HG03520 (cell line): ENCODE data around the gene MORN4.
"Not testable (repeated sequence)": the region's sequence is repeated elsewhere in the genome, so short reads cannot be mapped to it uniquely, and the experiment has no call there.

Experiments used
- ATAC-seq: cut with Tn5 transposase; IDR thresholded peaks from one replicate; pipeline ENCODE4 v1.9.1; 2021; ENCODE audit warnings: mild to moderate bottlenecking, moderate library complexity; ENCODE audit not compliant: unreplicated experiment

The MORN4 gene

DNA sequence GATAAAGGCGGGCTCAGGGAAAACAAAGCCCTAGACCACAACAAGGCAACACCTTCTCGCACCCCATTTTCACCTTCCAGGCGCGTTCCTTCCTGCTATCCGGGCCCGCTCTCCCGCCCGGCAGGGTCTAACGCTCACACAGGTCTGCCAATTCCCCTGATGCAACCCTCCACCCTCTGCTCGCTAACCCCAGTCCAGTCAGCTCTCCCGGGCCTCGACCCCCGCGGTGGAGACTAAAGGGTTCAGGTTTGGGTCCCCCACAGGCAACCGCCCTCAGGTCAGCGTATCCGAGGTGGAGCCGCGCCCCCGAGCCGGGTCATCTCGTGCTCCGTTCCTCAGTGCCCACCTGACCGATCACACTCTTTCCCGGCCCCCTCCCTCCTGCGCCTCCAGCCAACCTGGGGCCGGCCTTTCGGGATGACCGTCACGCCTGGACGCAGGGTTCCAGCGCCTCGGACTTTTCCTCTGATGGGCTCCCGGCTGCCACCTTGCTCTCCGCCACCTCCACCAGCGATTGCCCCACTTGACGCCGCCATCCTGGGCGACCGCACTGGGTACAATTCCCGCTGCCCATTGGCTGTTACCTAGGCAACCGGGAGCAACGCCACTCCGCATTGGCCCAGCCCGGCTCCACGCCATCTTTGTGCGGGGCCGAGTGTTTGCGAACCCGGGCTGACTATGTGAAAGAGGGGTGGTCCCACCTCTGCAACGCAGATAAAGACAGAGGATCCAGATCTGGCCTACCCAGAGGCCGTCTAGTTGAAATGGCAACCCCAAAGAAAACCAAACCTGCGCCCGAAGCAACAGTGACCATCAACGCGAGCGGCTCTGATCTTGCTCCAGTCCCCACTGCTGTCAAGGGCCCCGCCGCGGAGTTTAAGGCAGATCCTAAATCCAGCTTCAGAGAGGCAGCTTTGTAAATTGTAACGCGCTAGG is at the start of gene MORN4:
Gene MORN4, minus strand, starts transcription at position 552 of the 936 bp plus-strand sequence. CDS start 13,847 bp downstream, outside the sequence.
- ATAC-seq: peak; percentile 97

- ATAC-seq: no peak
These were observed 48.7 kb upstream of the MORN4 start for GRCh38 chr10:97682042-97682441.

DNA sequence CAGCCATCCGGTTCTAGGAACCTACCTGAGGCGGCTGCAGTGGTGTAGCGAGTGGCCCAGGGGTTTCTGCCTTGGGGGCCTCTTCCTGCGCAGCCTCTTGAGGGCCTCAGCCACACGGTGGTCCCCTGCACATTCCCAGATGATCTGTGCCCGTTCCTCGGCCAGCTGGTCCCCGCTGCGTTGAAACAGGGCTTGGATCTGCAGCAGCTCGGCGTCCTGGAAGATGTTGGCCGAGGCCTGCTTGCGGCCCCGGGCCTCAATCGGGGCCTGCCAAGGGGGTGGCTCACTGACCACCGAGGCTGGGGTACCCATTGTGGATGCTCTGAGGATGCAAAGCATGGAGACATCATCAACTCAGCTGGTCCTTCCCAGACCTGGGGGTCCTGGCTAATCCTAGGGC is 46.3 kb upstream of the MORN4 start:
- no peak for ATAC-seq

DNA sequence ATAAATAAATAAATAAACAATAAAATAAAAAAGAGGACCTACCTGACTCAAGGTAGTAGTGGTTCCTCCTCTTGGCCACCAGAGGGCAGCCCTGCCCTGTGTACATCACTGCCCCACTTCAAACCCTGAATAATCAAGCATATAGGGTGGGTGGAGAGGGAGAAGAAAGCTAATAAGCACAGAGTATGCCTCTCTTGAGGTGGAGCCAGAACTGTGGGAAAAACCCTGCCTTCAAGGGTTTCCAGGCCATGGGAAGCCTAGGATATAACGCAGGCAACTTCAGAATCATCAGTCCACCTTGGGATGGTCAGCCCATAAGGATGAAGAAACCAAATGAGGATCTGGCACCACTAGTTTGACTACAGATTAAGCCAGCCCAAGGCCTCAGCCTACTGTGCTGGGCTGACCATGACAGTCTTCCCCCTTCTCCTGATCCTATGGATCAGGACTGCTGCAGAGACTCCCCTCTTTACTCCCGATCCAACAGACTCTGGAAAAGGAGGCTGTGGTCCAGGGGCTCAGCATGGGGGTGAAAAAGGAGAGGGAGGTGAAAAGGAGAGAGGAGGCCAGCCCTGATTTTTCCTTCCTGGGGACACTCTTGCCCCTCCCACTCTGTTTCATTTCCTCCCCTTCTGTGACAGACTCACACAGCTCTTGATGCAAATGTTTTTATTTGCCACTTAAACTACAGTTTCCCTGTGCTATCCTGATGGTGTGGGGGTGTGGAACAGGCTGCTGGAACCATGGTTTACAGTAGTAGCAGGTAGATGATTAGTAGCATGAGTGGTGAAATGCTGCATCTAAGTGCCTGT is 43.7 kb upstream of the MORN4 start:
- ATAC-seq: peak; percentile 63

DNA sequence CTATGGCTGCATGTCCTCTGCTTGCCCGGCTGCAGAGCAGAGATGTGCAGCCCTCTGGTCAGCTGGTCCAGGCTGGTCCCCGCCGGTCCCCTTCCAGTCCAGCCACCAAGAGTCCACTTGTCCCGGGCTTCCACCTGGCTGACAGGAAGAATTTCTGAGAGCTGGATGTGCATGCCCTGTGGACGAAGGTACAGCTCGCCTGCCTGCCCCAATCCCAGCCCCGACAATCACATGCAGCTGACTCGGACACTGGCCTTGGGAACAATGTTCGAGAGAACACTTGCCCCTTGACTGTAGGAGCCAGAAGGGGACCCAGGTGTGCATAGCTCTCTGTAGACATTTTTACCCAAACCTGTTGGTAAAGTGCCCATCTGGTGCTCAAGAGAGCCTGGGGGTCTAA is 41.9 kb upstream of the MORN4 start:
- ATAC-seq: no peak

DNA sequence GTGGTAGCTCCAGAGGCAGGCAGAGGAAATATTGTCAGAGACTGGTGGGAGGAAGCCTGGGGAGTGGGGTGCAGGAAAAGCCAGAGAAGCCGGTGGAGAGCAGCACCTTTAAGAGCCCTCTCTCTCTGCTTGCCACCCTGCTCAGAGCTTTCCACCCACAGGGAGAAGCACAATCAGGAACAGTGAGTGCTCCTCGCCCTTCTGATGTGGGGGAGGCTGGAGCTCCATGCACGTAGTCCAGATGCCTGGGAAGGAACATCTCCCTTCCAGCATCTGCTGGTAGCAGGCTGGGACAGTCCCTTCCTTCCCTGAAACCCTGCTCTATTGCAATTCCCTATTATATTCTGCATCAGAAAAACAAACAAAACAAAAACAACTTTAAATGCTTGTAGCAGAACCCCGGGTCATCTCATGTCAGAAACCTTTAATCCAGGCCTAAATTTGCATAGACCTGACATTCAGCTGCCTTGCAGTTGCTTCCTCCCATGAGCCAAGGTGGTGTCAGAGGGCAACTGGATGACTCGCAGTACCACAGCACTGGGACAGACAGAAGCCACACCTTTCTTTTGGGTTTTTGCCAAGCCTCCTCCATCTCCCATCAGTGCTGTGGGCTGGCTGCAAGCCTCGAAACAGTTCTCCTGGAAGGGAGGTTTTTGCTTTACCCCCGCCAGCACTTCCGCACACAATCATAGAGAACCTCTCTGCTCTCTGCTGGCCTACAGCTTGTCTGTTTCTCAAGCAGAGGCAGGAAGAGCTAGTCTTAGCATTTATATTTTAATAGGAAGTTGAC is 40.6 kb upstream of the MORN4 start:
- ATAC-seq: no peak

GRCh38 chr10:97669571-97669970 is 36.3 kb upstream of the MORN4 start:
- no peak for ATAC-seq

DNA sequence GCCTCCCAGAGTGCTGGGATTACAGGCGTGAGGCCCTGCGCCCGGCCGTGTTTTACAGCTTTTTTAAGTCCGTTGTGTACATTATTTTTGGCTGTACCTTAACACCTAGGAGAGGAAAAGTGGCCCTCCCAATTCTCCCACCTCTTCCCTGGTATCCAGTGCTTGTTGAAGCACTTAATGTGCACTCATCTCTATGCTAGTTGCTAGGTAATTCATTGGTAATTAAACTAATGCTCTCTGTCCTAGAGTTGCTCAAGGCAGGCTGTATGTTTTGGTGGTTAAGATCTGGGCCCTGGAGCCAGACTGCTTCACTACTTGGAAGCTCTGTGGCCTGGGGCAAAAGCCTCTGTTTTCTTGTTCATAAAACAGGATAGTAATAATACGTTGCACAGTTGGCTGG is 34.2 kb upstream of the MORN4 start:
- no peak for ATAC-seq

DNA sequence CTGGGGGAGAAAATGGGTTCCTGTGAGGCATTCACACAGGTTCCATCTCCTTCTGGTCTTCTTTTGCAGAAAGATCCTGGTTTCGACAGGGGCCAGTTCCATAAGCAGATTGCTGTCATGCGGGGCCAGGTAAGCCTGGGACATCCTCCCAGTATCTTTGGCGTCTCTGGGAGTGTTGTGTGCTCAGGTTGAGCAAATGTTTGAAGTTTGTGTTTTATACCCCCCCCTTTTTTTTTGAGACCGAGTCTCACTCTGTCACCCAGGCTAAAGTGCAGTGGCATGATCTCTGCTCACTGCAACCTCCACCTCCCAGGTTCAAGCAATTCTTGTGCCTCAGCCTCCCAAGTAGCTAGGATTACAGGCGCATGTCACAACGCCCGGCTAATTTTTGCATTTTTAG is 33.7 kb upstream of the MORN4 start:
- no peak for ATAC-seq

- no peak for ATAC-seq
These were observed 31.1 kb upstream of the MORN4 start for GRCh38 chr10:97664282-97664850.

GRCh38 chr10:97659589-97659988 is 26.3 kb upstream of the MORN4 start:
- ATAC-seq: no peak

GRCh38 chr10:97656777-97657176 is 23.5 kb upstream of the MORN4 start:
- no peak for ATAC-seq

DNA sequence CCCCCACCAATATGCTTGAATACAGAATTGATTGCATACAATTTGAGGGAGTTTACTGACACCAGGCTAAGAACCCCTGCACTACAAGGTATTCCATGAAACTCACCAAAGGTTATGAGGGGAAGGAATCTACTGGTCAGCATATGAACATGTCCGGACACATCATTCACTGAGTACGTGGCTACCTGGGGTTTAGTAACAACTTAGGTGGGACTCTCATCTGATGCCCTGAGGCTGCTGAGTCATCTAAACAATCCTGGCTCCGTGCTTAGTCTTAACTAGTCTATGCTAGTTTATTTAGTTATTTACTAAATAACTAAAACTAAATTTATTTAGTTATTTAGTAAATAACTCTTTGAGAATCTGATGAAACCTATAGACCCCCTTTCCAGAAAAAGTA is 18.5 kb upstream of the MORN4 start:
- no peak for ATAC-seq

DNA sequence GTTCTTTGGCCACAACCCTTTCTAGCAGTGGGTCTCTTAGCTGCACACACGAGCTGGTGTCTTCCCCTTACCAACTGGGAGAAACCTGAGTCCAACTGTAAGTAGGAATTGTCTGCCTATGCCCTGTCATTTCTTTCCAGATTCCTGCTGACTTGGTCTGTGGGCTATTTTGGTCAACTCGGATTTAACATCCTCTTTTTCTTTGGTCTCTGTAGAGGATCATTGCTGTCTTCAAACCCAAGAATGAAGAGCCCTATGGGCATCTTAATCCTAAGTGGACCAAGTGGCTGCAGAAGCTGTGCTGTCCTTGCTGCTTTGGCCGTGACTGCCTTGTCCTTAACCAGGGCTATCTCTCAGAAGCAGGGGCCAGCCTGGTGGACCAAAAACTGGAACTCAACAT is 17.4 kb upstream of the MORN4 start:
- ATAC-seq: no peak

GRCh38 chr10:97649405-97649750 is 16.1 kb upstream of the MORN4 start:
- ATAC-seq: not testable (repeated sequence)

DNA sequence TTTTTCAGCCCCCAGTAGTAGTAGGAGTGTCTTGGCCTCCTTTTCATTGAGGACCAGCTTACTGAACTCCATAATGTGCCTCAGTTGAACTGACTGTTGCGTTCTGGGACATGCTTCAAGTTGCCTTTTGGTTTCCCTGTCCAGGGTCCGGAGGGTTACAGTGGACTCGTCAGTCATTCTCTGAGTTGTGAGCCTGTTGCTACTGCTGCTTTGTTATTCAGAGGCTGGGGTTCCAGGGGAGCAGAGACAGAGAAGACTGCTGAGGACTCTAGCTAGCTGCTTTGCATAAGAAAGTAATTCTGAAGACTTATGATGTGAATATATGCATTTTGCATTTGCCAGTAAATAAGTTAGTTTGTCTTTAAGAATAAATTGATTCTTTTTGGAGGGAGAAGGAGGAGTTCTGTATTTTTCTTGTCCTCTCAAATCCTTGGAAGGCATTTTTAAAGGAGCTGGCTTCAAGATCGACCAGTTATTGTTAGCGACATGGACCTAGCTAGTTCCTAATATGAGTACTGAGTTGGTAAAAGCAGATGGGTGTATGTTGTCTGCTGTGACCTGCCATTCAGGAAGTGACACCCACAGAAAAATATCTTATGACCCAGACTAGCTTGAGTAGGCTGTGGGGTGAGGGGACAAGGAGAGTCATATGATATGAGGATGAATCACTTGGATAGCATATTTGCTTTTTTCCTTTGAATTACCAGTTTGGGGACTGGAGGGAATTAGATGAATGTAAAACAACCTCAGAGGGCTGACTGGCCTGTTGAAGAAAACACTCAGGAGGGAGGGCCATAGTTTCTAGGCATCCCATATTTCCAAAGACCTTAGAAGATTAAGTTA is 15.5 kb upstream of the MORN4 start:
- peak; percentile 90 for ATAC-seq

DNA sequence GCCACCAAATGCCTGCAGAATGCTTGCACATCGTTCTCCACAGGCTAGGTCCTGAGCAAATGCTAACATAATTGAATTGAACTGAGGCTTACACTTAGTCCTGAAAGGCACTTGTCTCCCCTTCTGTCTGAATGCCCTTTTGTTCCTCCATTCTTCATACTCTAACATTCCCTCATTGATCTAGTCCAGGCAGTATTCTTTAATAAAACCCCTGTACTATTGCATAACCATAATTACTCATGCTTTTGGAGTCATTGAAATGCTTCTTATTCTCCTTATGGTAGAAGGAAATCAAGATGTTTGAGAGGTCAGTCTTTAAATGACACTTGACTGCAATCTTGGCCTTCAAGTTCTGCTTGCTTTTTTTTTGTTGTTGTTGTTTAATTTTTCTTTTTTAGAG is 14.3 kb upstream of the MORN4 start:
- ATAC-seq: no peak

DNA sequence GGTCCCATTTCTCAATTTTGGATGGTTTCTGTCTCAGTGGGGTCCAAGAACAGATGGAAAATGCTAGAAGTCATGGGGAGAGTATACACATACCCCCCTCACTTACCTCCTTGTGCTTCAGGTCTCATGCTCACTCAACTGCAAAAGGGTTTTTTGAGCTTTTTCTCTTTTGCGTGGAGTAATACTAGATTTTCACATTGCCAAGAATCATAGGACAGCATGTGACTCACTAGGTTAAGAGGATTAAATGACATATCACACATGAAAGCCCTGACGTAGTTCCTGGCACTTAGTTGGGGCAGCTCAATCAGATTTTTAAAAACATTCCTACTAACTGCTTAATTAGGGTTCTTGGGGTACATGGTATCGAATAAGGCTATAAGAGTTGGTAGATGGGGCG is 11.6 kb upstream of the MORN4 start:
- no peak for ATAC-seq

DNA sequence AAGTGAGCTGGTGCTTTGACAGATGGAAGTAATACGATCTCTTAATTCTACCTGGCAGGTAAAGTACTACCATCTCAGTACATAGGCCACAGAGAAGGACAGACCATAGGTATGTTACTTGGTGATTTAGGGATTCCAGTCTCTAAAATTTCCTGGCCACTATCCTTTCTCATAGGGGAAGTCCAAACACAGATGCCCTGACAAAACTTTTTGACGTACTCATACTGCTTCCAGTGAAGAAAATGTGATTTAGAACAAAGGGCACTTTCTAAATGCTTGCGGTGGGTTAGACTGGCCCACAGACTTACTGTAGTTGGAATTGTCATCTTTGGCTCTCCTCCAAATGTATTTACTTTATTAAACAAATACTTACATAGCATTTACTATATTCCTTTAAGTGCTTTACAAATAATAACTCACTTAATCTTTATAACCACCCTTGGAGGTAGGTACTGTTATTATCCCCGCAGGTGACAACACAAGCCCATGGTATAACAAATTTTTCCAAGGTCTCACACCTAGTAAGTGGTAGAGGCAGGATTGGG is 10.2 kb upstream of the MORN4 start:
- no peak for ATAC-seq
